NT2/D1 (cell line): ENCODE measurements around the gene ARHGEF38.
"Not testable (repeated sequence)": the region's sequence is repeated elsewhere in the genome, so short reads cannot be mapped to it uniquely, and the experiment has no call there.

Source experiments
- DNase-seq: peaks from one replicate; pipeline ENCODE4 v3.0.0-alpha.2; 2011; ENCODE audit warnings: low read depth, low spot score
- H3K27me3 ChIP-seq: 2 replicates; pipeline ENCODE4 v1.6.0; 2011; ENCODE audit warnings: mild to moderate bottlenecking; ENCODE audit not compliant: insufficient read length, insufficient read depth
- H3K36me3 ChIP-seq: 2 replicates; pipeline ENCODE4 v1.6.1; 2011; ENCODE audit warnings: mild to moderate bottlenecking, low read length, mixed read lengths; ENCODE audit not compliant: insufficient read depth, insufficient read length
- H3K4me1 ChIP-seq: 2 replicates; pipeline ENCODE4 v1.5.1; 2011; ENCODE audit not compliant: insufficient read depth, insufficient read length
- H3K4me3 ChIP-seq: 2 replicates; pipeline ENCODE4 v1.5.1; 2011; ENCODE audit warnings: low read depth; ENCODE audit not compliant: insufficient read length
- H3K9ac ChIP-seq: 2 replicates; pipeline ENCODE4 v1.6.0; 2011; ENCODE audit warnings: low read depth; ENCODE audit not compliant: insufficient read length
- H3K9me3 ChIP-seq: 2 replicates; pipeline ENCODE4 v1.5.1; 2011; ENCODE audit warnings: mild to moderate bottlenecking, low read length; ENCODE audit not compliant: insufficient read depth
- SUZ12 ChIP-seq: IDR thresholded peaks from 2 replicates; pipeline ENCODE4 v1.6.1; 2011; ENCODE audit not compliant: insufficient read length, insufficient read depth; ENCODE audit errors: extremely low read depth
- YY1 ChIP-seq: IDR thresholded peaks from 2 replicates; pipeline ENCODE4 v1.6.1; 2011; ENCODE audit not compliant: insufficient read length, insufficient read depth
- ZNF274 ChIP-seq: IDR thresholded peaks from 2 replicates; pipeline ENCODE4 v1.6.1; 2011; ENCODE audit warnings: mild to moderate bottlenecking, low read depth, low read length

Gene ARHGEF38

DNA sequence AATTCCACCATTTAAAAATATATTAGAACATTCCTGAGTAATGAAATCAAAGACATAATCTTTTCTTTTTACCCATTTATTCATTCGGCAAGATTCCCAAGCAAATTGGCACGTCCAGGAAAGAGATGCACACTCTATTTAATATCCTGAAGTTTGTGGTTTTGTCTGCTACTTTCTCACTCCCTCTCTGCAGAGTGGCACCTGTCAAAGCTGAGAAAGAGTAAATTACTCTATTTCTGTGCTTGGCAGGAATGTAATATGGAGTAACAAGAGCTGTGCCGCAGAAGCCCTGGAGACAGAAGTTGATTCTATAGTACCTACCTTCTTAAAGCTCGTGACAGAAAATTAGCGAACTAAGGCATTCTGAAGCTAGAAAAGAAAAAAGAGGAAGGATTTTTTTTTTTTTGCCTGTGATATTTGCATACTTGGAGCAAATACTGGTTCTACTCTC is 161.7 kb downstream of the ARHGEF38 start:
- TF ChIP-seq ZNF274: no peak
- TF ChIP-seq YY1: no peak
- no peak for TF ChIP-seq SUZ12
- peaks cover 14% of the 10 kb centered on the region for H3K36me3 ChIP-seq
- no peak overlapping the region for H3K9ac ChIP-seq
- no peaks in the 10 kb centered on the region; the same call in 1 of the 2 replicates for H3K9me3 ChIP-seq
- H3K4me1 ChIP-seq: no peaks in the 10 kb centered on the region
- no peaks in the 10 kb centered on the region for H3K27me3 ChIP-seq
- DNase-seq: no peak
- H3K4me3 ChIP-seq: no peak overlapping the region

DNA sequence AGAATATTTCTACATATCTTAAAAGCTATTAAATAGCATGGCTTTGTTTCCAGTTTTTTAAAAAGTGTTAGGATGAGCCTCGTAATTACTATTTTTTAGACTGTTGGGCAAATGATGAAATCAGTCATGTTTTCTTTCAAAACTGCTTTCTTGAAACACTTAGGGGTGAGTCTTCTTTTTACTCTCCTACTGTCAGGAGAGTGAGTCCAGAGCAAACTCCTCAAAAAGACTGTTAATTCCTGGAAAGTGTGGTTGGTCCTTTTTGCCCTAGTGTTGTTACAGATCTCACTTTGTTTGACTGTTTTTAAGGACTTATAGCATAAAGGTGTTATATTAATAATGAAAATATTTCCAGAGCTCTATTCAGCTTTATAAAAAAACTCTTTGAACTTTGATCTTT is 162.5 kb downstream of the ARHGEF38 start:
- no peaks in the 10 kb centered on the region for H3K27me3 ChIP-seq
- H3K9ac ChIP-seq: no peak overlapping the region
- TF ChIP-seq YY1: no peak
- H3K9me3 ChIP-seq: no peaks in the 10 kb centered on the region; the same call in 1 of the 2 replicates
- no peaks in the 10 kb centered on the region for H3K4me1 ChIP-seq
- H3K4me3 ChIP-seq: no peak overlapping the region
- DNase-seq: no peak
- peaks cover 19% of the 10 kb centered on the region for H3K36me3 ChIP-seq

DNA sequence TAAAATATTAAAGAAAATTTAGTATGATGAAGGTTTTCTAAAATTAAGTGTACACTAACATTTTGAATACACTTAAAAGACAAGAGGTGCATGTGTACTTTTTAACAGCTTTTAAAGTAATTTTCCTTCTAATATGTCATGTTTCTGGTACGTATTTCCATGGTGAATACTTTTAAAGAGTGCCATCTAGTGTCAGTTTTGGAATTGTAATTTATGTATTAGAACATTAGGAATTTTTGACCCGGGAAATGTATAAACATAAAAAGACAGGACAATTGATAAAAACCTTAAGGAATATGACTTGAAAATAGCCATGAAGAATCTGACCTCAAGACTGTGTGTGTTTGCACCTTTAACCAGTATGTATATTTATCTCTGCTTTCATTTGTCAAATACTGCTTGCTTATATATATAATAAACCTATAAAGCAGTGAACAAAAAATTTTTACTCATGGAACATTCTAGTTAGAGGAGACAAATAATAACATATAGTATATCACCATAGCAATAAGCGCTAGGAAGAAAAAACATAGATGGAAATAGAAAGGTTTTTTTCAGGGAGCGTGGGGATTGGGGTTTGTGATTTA is 163.4 kb downstream of the ARHGEF38 start:
- Histone ChIP-seq H3K27me3 (no peaks in the 10 kb centered on the region), H3K4me1 (no peaks in the 10 kb centered on the region)

DNA sequence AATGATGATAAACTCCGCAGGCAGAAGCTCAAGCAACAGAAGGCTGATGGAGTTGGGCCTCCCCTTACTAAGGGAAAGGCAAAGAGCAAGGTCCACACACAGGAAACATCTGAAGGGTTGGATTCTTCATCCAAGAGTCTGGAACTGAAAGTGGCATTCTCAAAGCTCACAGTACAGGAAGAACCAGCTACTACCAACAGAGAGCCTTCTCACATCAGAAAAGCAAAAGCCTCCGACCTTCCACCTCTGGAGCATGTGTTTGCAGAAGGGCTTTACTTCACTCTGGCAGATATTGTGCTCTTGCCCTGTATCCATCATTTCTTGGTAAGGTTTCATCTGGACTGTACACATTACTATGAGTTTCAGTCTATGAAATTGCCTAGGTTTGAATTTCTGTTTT is 166.8 kb downstream of the ARHGEF38 start:
- Histone ChIP-seq H3K9ac (no peak overlapping the region), H3K36me3 (peaks cover 35% of the 10 kb centered on the region), H3K27me3 (no peaks in the 10 kb centered on the region), H3K9me3 (no peaks in the 10 kb centered on the region; the same call in 1 of the 2 replicates), H3K4me3 (no peak overlapping the region), H3K4me1 (no peaks in the 10 kb centered on the region)
- no peak for DNase-seq
- TF ChIP-seq YY1 (no peak), ZNF274 (no peak), SUZ12 (no peak)

More for the DNA sequence above, 163.4 kb downstream of the ARHGEF38 start:
- no peak for DNase-seq
- Histone ChIP-seq H3K9me3 (no peaks in the 10 kb centered on the region; the same call in 1 of the 2 replicates), H3K4me3 (no peak overlapping the region), H3K36me3 (peaks cover 25% of the 10 kb centered on the region), H3K9ac (no peak overlapping the region)
- no peak for TF ChIP-seq SUZ12
- TF ChIP-seq YY1: no peak
- no peak for TF ChIP-seq ZNF274

DNA sequence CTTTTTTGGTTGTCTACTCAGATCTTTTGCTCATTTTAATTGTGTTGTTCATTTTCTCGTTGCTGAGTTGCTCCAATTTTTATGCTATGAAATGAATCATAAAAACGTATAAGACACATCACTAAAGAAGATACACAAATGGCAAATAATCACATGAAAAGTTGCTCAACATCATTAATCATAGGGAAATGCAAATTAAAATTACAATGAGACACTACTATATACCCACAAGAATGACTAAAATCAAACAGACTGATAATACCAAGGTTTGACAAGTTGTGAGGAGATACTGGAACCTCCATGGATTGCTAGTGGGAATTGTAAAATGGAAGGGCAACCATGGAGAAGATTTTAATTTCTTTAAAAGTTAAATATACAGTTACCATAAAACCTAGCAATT is 173.2 kb downstream of the ARHGEF38 start:
- H3K9ac ChIP-seq: no peak overlapping the region
- no peak for TF ChIP-seq ZNF274
- no peaks in the 10 kb centered on the region for H3K27me3 ChIP-seq
- DNase-seq: no peak
- no peak overlapping the region for H3K4me3 ChIP-seq
- H3K36me3 ChIP-seq: peaks cover 28% of the 10 kb centered on the region
- 0 out of 2 replicates have a peak, but pooled peaks cover 11% of the 10 kb centered on the region for H3K9me3 ChIP-seq
- H3K4me1 ChIP-seq: no peaks in the 10 kb centered on the region

DNA sequence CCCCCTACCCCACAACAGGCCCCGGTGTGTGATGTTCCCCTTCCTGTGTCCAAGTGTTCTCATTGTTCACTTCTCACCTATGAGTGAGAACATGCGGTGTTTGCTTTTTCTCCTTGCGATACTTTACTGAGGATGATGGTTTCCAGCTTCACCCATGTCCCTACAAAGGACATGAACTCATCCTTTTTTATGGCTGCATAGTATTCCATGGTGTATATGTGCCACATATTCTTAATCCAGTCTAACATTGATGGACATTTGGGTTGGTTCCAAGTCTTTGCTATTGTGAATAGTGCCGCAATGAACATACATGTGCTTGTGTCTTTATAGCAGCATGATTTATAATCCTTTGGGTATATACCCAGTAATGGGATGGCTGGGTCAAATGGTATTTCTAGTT is 177.5 kb downstream of the ARHGEF38 start:
- H3K4me3 ChIP-seq, H3K9ac ChIP-seq, DNase-seq, H3K4me1 ChIP-seq, H3K27me3 ChIP-seq: not testable (repeated sequence)
- H3K9me3 ChIP-seq: peaks cover 12% of the 10 kb centered on the region; the same call in 1 of the 2 replicates
- peaks cover 13% of the 10 kb centered on the region for H3K36me3 ChIP-seq
